ENCODE measurements around the gene PTPN6. TPM values are rescaled to one million over a fixed set of nuclear protein-coding genes. Genes with fewer than 3 reads are reported as not detected.

The PTPN6 gene
- total and polyA plus RNA-seq, 4 donors: 5.7 to 9.3 (median 8.2) TPM

- Histone ChIP-seq H3K4me1 (ENCODE audit: control insufficient read depth, insufficient read depth, low read length) (peaks cover 44% of the 10 kb centered on the region), H3K27me3 (ENCODE audit: control insufficient read depth, insufficient read depth, low read length) (no peaks in the 10 kb centered on the region), H3K27ac (ENCODE audit: low read depth, low read length) (no peak overlapping the region), H3K9me3 (ENCODE audit: control insufficient read depth, insufficient read depth, low read length) (no peaks in the 10 kb centered on the region), H3K36me3 (ENCODE audit: control insufficient read depth, insufficient read depth, low read length) (peaks cover 28% of the 10 kb centered on the region), H3K4me3 (ENCODE audit: low read depth, low read length) (no peak overlapping the region)
- no peak for DNase-seq (ENCODE audit: low read depth in 4 of 6, low spot score in 6 of 6)
- 96% methylated on average over 6 of the region's 8 CpGs for WGBS (ENCODE audit: insufficient coverage)
These were observed 3.5 kb upstream of the PTPN6 start for GRCh38 chr12:6947615-6948014.

- H3K9me3 ChIP-seq (ENCODE audit: control insufficient read depth, insufficient read depth, low read length): no peaks in the 10 kb centered on the region
- no peak overlapping the region for H3K4me3 ChIP-seq (ENCODE audit: low read depth, low read length)
- no peak overlapping the region for H3K27ac ChIP-seq (ENCODE audit: low read depth, low read length)
- no peaks in the 10 kb centered on the region for H3K27me3 ChIP-seq (ENCODE audit: control insufficient read depth, insufficient read depth, low read length)
- no peak for DNase-seq (ENCODE audit: low read depth in 4 of 6, low spot score in 6 of 6)
- 89% methylated on average over 7 of the region's 15 CpGs for WGBS (ENCODE audit: insufficient coverage)
- peaks cover 43% of the 10 kb centered on the region for H3K4me1 ChIP-seq (ENCODE audit: control insufficient read depth, insufficient read depth, low read length)
- H3K36me3 ChIP-seq (ENCODE audit: control insufficient read depth, insufficient read depth, low read length): peaks cover 27% of the 10 kb centered on the region
These were observed 2.1 kb upstream of the PTPN6 start for GRCh38 chr12:6948873-6949594.

- DNase-seq (ENCODE audit: low read depth in 4 of 6, low spot score in 6 of 6): no peak
- Histone ChIP-seq H3K27me3 (ENCODE audit: control insufficient read depth, insufficient read depth, low read length) (no peaks in the 10 kb centered on the region), H3K9me3 (ENCODE audit: control insufficient read depth, insufficient read depth, low read length) (no peaks in the 10 kb centered on the region), H3K4me3 (ENCODE audit: low read depth, low read length) (no peak overlapping the region), H3K36me3 (ENCODE audit: control insufficient read depth, insufficient read depth, low read length) (peaks cover 27% of the 10 kb centered on the region), H3K4me1 (ENCODE audit: control insufficient read depth, insufficient read depth, low read length) (peaks cover 31% of the 10 kb centered on the region), H3K27ac (ENCODE audit: low read depth, low read length) (no peak overlapping the region)
- WGBS (ENCODE audit: insufficient coverage): 100% methylated on average over 1 of the region's 1 CpG
These were observed 755 bp upstream of the PTPN6 start for GRCh38 chr12:6950401-6950801.

- WGBS (ENCODE audit: insufficient coverage): 90% methylated on average over 20 of the region's 20 CpGs
- H3K27ac ChIP-seq (ENCODE audit: low read depth, low read length): no peak overlapping the region
- H3K4me3 ChIP-seq (ENCODE audit: low read depth, low read length): peak overlapping the region; percentile 7
- H3K9me3 ChIP-seq (ENCODE audit: control insufficient read depth, insufficient read depth, low read length): no peaks in the 10 kb centered on the region
- no peak for DNase-seq (ENCODE audit: low read depth in 4 of 6, low spot score in 6 of 6)
- H3K4me1 ChIP-seq (ENCODE audit: control insufficient read depth, insufficient read depth, low read length): peaks cover 19% of the 10 kb centered on the region
- no peaks in the 10 kb centered on the region for H3K27me3 ChIP-seq (ENCODE audit: control insufficient read depth, insufficient read depth, low read length)
- H3K36me3 ChIP-seq (ENCODE audit: control insufficient read depth, insufficient read depth, low read length): peaks cover 22% of the 10 kb centered on the region
These were observed 480 bp downstream of the PTPN6 start for GRCh38 chr12:6951551-6952120.

GRCh38 chr12:6952121-6952862 lies 1.1 kb downstream of the PTPN6 start:
- 74% methylated on average over 19 of the region's 22 CpGs for WGBS (ENCODE audit: insufficient coverage)
- Histone ChIP-seq H3K36me3 (ENCODE audit: control insufficient read depth, insufficient read depth, low read length) (peaks cover 19% of the 10 kb centered on the region), H3K4me1 (ENCODE audit: control insufficient read depth, insufficient read depth, low read length) (peaks cover 16% of the 10 kb centered on the region), H3K4me3 (ENCODE audit: low read depth, low read length) (peak overlapping the region; percentile 7), H3K27ac (ENCODE audit: low read depth, low read length) (no peak overlapping the region), H3K27me3 (ENCODE audit: control insufficient read depth, insufficient read depth, low read length) (no peaks in the 10 kb centered on the region), H3K9me3 (ENCODE audit: control insufficient read depth, insufficient read depth, low read length) (no peaks in the 10 kb centered on the region)
- no peak for DNase-seq (ENCODE audit: low read depth in 4 of 6, low spot score in 6 of 6)

GRCh38 chr12:6952863-6953441 lies 1.8 kb downstream of the PTPN6 start:
- DNase-seq (ENCODE audit: low read depth in 4 of 6, low spot score in 6 of 6): no peak
- Histone ChIP-seq H3K36me3 (ENCODE audit: control insufficient read depth, insufficient read depth, low read length) (peaks cover 16% of the 10 kb centered on the region), H3K9me3 (ENCODE audit: control insufficient read depth, insufficient read depth, low read length) (no peaks in the 10 kb centered on the region), H3K4me3 (ENCODE audit: low read depth, low read length) (no peak overlapping the region), H3K27ac (ENCODE audit: low read depth, low read length) (peak overlapping the region; percentile 8), H3K27me3 (ENCODE audit: control insufficient read depth, insufficient read depth, low read length) (no peaks in the 10 kb centered on the region), H3K4me1 (ENCODE audit: control insufficient read depth, insufficient read depth, low read length) (peaks cover 16% of the 10 kb centered on the region)
- 90% methylated on average over 12 of the region's 15 CpGs for WGBS (ENCODE audit: insufficient coverage)

GRCh38 chr12:6953442-6954315 lies 2.5 kb downstream of the PTPN6 start:
- no peaks in the 10 kb centered on the region for H3K9me3 ChIP-seq (ENCODE audit: control insufficient read depth, insufficient read depth, low read length)
- no peaks in the 10 kb centered on the region for H3K27me3 ChIP-seq (ENCODE audit: control insufficient read depth, insufficient read depth, low read length)
- peaks cover 16% of the 10 kb centered on the region for H3K36me3 ChIP-seq (ENCODE audit: control insufficient read depth, insufficient read depth, low read length)
- H3K4me3 ChIP-seq (ENCODE audit: low read depth, low read length): no peak overlapping the region
- peaks cover 23% of the 10 kb centered on the region for H3K4me1 ChIP-seq (ENCODE audit: control insufficient read depth, insufficient read depth, low read length)
- WGBS (ENCODE audit: insufficient coverage): 69% methylated on average over 17 of the region's 24 CpGs
- DNase-seq (ENCODE audit: low read depth in 4 of 6, low spot score in 6 of 6): peak in 1 of 6 donors; percentile 65
- peak overlapping the region; percentile 40 for H3K27ac ChIP-seq (ENCODE audit: low read depth, low read length)

GRCh38 chr12:6954316-6955107 lies 3.4 kb downstream of the PTPN6 start:
- H3K36me3 ChIP-seq (ENCODE audit: control insufficient read depth, insufficient read depth, low read length): peaks cover 16% of the 10 kb centered on the region
- DNase-seq (ENCODE audit: low read depth in 4 of 6, low spot score in 6 of 6): no peak
- no peaks in the 10 kb centered on the region for H3K9me3 ChIP-seq (ENCODE audit: control insufficient read depth, insufficient read depth, low read length)
- H3K27me3 ChIP-seq (ENCODE audit: control insufficient read depth, insufficient read depth, low read length): no peaks in the 10 kb centered on the region
- H3K4me3 ChIP-seq (ENCODE audit: low read depth, low read length): no peak overlapping the region
- H3K27ac ChIP-seq (ENCODE audit: low read depth, low read length): peak overlapping the region; percentile 40
- WGBS (ENCODE audit: insufficient coverage): 87% methylated on average over 21 of the region's 21 CpGs
- peaks cover 30% of the 10 kb centered on the region for H3K4me1 ChIP-seq (ENCODE audit: control insufficient read depth, insufficient read depth, low read length)

All from spinal cord (tissue), 10 donors.